Fibroblast of gingiva (primary cell): Measurements from ENCODE around the gene SERPINC1.
"Not testable (repeated sequence)": the region's sequence is repeated elsewhere in the genome, so short reads cannot be mapped to it uniquely, and the experiment has no call there.

Source experiments
- DNase-seq: peaks from one replicate; pipeline ENCODE4 v3.0.0-alpha.2; 2011; ENCODE audit warnings: low read depth

SERPINC1 gene

DNA sequence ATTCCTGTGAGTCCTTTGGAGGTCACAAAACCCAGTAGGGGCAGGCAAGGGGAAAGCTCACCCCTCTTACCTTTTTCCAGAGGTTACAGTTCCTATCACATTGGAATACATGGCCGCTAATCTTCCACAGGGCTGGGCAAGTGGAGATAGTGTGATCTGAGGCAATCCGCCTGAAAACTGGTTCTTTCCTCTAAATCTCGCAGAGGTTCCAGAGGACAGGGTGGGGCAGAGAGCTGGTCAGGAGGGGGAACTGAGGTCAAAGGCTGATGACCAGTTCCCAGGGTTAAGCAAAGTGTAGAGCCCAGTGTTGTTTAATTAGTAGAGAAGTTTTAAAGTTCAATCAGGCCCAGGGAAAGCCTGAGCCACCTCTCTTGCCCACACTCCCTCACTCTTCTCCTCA lies at the start of gene SERPINC1:
Gene SERPINC1, minus strand, starts transcription at position 179 of the 400 bp plus-strand sequence. Its CDS starts 68 bp downstream, at position 111.
- no peak for DNase-seq

GRCh38 chr1:173965896-173966295 lies 48.8 kb upstream of the SERPINC1 start:
- DNase-seq, result not testable (repeated sequence)

- DNase-seq, result no peak
Observed at GRCh38 chr1:173963477-173963876, 46.4 kb upstream of the SERPINC1 start.

DNA sequence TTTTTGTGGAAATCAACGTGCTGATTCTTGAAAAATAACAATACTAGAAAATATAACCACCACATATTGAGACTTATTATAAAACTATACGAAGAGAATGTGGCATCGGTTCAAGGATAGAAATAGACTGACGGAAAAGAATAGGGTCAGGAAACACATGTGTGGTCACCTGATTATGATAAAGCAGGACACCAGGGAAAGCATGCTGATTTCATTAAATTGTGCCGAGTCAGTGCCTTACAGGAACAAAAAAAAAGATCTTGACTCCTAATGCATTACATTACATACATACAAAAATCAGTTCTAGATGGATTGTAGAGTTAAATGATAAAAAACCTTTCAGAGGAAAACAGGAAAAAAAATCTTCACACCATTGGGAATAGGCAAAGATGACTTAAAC lies 43.5 kb upstream of the SERPINC1 start:
- no peak for DNase-seq

DNA sequence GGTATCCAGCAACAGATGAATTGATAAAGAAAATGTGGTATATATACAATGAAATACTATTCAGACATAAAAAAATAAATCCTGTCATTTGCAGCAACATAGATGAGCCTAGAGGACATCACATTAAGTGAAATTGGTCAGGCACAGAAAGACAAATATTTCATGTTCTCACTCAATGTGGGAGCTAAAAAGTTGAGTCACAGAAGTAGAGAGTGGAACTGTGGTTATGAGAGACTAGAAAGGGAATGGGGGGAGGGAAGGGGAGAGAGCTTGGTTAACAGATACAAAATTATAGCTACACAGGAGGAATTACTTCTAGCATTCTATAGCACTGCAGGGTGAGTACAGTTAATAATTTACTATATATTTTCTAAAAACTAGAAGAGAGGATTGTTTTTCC lies 37.1 kb upstream of the SERPINC1 start:
- DNase-seq, result no peak

DNA sequence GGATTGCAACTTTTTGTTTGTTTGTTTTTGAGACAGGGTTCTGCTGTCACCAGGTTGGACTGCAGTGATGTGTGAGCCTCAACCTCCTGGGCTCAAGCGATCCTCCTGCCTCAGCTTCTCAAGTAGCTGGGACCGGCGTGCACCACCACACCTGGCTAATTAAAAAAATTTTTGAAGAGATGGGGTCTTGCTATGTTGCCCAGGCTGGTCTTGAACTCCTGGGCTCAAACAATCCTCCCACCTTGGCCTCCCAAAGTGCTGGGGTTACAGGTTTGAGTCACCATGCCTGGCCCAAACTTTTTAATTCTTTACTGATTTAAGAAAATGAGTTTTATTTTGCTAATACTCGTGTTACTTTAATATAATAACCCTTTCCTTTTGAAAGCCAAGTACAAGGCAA lies 31.5 kb upstream of the SERPINC1 start:
- DNase-seq, result no peak

- DNase-seq, result no peak
Observed at GRCh38 chr1:173946380-173946921, 29.3 kb upstream of the SERPINC1 start.

DNA sequence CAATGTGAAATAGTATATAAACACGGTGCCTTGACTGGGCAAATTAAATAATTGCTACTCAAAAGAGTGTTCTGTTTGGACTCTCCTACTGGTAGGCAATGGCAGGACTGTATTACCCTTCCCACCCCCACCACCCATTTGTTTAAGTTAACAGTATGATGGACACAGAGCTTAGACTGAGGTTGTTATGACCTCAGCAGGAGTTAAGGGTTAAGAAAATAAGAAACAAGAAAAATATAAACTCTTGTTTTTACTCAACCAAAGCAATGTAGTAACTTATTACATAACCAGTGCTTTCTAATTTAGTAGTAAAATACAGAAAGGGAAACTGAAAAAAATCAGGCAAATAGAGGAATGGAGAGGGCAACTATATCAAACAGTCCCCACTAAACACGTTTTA lies 19.9 kb upstream of the SERPINC1 start:
- no peak for DNase-seq

DNA sequence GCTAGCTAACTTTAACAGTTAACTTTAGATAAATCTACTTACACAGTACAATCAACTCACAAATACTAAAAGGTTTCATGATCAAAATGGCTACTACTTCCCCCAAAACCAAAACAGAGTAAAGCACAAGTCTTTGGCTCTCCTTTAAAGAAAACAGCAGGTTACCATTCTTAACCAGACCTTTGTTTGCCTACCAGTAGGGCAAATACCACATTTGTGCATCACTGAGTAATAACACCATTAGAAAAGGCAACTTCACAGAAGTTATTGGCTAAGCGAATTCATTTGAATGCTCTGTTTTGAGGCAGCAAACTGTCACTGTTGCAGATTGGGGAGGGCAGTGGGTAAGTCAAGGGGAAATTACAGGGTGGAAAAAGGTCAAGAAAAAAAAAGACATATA lies 17.3 kb upstream of the SERPINC1 start:
- no peak for DNase-seq

- DNase-seq, result not testable (repeated sequence)
Observed at GRCh38 chr1:173930541-173930940, 13.4 kb upstream of the SERPINC1 start.

- DNase-seq, result no peak
Observed at GRCh38 chr1:173925306-173926242, 8.4 kb upstream of the SERPINC1 start.

- no peak for DNase-seq
Observed at GRCh38 chr1:173920861-173921260, 3.7 kb upstream of the SERPINC1 start.

GRCh38 chr1:173917635-173918493 lies 737 bp upstream of the SERPINC1 start:
- no peak for DNase-seq

GRCh38 chr1:173916667-173917066 lies 460 bp downstream of the SERPINC1 start:
- DNase-seq, result no peak

- DNase-seq, result no peak
Observed at GRCh38 chr1:173915596-173915995, 1.5 kb downstream of the SERPINC1 start.

- no peak for DNase-seq
Observed at GRCh38 chr1:173914366-173914871, 2.7 kb downstream of the SERPINC1 start.

- DNase-seq, result no peak
Observed at GRCh38 chr1:173913111-173913510, 4.0 kb downstream of the SERPINC1 start.

- DNase-seq, result no peak
Observed at GRCh38 chr1:173903827-173904531, 13.1 kb downstream of the SERPINC1 start.

DNA sequence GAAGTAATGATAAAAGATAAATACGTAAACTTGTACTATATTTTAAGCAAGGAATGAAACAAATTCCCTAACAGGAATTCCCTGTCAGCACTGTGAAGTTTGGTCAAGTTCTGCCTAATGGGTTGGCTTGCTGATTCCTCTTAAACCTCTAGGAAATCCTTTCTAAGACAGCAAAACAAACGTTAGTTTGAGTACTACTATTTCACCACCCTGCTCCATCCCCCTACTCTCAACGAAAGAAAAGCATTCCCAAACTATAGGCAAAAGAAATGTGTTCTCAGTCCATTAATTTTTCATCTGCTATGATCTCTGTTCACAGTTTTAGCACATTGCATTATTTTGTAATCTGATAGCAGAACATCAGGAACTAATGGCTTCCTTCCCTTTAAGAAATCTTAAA lies 16.1 kb downstream of the SERPINC1 start:
- no peak for DNase-seq

- DNase-seq, result no peak
Observed at GRCh38 chr1:173900427-173900826, 16.7 kb downstream of the SERPINC1 start.

DNA sequence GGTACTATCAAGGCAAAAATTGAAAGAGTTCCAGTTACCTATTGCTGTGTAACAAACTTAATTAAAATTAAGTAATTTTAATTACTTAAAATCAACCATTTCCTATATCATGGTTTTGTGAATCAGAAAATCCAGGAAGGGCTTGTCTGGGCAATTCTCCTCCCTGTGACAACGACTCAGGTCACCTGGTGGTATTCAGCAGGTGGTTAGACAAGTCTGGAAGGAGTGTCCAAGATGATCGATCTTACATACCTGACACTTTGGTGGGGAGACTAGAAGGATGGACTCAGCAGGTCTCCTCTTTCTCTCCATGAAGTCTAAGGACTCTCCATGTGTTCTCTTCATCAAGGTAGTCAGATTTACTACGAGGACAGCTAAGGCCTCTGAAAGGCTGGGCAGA lies 22.9 kb downstream of the SERPINC1 start:
- no peak for DNase-seq

GRCh38 chr1:173893611-173894010 lies 23.5 kb downstream of the SERPINC1 start:
- DNase-seq, result no peak
